NCI-H460 (cell line): ENCODE data around the gene PRR5. TPM values are rescaled to one million over a fixed set of nuclear protein-coding genes. Genes with fewer than 3 reads are reported as not detected.
"Not testable (repeated sequence)": the region's sequence is repeated elsewhere in the genome, so short reads cannot be mapped to it uniquely, and the experiment has no call there.

Experiments
- DNase-seq: peaks from one replicate; pipeline ENCODE4 v3.0.0-alpha.2; 2016; ENCODE audit warnings: low read depth; ENCODE audit errors: extremely low read depth
- polyA plus RNA-seq: library from polyadenylated mRNA; depleted of rRNA; stranded (reverse); fragments of >200 nt; gene quantifications from 2 replicates; pipeline ENCODE4 v1.2.3, GENCODE V29; 2014; cell fraction: nucleus; rRNA removed
- total RNA-seq: library from RNA; depleted of rRNA; stranded (reverse); fragments of >200 nt; shearing (Covaris generic); gene quantifications from 2 replicates; pipeline ENCODE4 v1.2.3, GENCODE V29; 2014; rRNA removed

Gene PRR5, protein sequence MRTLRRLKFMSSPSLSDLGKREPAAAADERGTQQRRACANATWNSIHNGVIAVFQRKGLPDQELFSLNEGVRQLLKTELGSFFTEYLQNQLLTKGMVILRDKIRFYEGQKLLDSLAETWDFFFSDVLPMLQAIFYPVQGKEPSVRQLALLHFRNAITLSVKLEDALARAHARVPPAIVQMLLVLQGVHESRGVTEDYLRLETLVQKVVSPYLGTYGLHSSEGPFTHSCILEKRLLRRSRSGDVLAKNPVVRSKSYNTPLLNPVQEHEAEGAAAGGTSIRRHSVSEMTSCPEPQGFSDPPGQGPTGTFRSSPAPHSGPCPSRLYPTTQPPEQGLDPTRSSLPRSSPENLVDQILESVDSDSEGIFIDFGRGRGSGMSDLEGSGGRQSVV
- 3.9 and 7.1 TPM in 2 replicates for total RNA-seq
- 19.7 and 36.5 TPM in 2 replicates for polyA plus RNA-seq

DNA sequence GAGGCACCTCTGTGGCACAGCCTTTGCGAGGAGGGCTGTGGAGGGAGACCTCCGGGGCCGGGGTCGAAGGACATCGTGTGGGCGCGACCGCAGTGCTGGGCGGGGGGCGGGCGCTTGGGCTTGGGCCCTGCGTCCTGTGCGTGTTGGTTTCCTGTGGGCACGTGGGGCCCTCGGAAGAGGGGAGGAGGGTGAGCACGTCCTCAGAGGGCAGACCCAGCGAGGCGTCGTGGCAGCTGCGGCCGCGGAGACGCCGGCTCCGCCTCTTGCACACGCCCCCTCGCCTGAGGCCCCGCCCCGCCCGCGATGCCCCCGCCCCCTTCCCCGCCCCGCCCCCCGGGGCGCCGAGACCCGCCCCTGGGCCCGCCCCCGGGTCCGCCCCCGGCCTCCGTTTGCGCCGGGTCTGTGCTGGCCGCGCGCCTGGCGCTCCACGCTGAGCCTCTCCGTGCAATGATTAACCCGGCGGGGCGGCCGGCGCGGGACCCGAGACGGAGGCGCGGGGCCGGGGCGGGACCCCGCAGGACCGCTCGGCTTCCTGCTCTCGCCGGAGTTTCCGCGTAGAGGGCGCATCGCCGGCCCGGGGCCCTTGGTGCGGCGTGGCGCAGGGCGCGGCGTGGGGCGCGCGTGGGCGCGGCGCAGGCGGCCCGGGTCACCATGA is at the start of gene PRR5:
PRR5 (plus strand) TSS at position 381 of the 655 bp plus-strand sequence; CDS start at position 652, 271 bp downstream.
- peak; percentile 38 for DNase-seq

DNA sequence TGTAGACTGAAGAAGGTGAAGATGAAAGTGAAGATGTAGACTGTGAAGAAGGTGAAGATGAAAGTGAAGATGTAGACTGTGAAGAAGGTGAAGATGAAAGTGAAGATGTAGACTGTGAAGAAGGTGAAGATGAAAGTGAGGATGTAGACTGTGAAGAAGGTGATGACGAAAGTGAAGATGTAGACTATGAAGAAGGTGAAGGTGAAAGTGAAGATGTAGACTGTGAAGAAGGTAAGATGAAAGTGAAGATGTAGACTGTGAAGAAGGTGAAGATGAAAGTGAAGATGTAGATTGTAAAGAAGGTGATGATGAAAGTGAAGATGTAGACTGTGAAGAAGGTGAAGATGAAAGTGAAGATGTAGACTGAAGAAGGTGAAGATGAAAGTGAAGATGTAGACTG is 49.1 kb upstream of the PRR5 start:
- not testable (repeated sequence) for DNase-seq

DNA sequence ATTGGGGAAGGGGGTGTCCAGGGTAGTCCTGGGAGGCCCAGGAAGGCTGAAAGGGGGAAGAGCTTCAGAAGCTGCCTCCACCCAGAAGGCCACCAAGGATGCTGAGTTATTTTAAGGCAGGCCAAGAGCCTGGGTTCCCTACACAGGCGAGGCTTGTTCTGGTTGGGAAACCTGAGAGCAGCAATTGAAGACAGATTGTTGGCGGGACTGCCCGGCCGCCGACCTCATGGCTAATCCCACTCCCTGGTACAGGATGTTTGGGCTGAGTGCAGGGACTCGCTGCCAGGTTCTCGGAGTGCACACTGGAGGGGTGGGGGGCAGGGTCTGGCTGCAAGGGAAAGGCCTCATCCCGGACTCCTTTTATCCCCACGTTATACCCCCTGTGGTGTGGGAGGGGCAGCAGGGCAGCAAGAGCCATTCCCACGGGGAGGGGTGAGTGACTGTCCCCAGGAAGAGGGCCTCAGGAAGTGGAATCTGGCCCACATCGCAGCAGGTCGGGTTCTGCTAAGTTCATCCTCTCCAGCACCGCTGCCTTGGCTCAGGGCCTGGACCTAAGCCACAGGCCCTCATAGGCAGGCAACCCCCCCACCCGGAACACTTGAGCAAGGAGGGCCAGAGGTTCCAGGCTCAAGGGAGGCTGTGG is 43.6 kb upstream of the PRR5 start:
- DNase-seq: no peak

DNA sequence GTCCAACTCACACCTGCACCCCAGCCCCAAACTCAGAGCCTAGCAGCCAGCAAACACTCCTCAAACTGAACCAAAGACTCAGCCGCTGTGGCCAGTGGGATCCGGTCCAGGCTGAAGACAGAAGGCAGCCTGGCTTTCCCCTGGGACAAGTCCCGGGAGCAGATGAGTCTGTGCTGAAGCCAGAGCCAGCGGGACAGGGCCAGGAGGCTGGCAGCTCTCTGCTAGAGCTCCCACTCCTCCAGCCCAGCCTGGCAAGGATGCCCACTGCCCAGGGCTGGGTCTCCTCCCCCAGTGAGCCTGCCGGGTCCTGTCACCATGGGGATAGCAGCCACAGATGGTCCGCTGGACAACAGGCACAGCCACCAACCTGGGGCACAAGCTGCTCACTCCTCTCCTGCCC is 42.9 kb upstream of the PRR5 start:
- no peak for DNase-seq

DNA sequence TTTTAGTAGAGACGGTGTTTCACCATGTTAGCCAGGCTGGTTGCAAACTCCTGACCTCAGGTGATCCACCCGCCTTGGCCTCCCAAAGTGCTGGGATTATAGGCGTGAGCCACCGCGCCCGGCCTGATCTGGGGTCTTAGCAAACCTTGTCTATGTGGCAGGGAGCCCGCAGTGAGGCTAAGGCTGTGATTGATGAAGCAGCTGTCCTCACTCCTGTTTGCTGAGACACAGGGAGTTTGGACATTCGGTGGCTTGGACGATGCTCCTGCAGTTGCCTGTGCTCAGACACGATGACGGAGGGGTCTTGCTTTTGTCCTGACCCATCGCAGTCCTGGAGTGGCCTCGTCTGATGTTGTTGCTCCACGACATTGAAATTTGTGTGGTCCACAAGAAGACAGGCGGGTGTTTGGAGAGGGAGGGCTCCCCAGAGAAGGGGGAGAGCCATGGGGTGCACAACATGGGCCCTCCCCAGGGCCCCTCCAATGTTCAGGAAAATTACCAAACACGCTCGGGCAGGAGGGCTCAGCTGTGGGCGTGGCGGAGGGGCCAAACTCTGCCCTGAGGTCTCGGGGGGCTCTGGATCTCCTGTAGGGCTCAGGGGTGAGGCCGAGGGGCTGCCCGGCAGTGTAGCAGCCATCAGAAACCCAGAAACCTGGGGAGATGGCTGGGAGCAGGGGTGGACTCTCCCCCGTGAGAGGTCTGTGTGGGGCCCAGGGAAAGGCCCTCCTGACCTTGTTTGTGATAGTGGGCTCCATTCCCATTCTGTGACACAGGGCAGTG is 41.8 kb upstream of the PRR5 start:
- DNase-seq: no peak

DNA sequence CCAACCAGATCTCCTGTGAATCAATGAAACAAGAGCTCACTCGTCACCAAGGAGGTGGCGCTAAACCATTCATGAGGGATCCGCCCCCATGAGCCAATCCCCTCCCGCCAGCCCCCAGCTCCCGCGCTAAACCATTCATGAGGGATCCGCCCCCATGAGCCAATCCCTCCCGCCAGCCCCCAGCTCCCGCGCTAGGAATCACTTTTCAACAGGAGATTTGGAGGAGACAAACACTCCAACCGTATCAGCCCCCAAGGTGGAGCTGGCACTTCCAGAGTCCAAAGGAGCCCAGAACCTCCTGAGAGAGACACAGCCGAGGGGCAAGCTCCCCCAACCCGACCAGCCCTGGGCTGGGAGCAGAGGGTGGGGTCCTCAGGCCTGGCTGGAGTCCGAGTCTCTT is 40.9 kb upstream of the PRR5 start:
- DNase-seq: no peak

DNA sequence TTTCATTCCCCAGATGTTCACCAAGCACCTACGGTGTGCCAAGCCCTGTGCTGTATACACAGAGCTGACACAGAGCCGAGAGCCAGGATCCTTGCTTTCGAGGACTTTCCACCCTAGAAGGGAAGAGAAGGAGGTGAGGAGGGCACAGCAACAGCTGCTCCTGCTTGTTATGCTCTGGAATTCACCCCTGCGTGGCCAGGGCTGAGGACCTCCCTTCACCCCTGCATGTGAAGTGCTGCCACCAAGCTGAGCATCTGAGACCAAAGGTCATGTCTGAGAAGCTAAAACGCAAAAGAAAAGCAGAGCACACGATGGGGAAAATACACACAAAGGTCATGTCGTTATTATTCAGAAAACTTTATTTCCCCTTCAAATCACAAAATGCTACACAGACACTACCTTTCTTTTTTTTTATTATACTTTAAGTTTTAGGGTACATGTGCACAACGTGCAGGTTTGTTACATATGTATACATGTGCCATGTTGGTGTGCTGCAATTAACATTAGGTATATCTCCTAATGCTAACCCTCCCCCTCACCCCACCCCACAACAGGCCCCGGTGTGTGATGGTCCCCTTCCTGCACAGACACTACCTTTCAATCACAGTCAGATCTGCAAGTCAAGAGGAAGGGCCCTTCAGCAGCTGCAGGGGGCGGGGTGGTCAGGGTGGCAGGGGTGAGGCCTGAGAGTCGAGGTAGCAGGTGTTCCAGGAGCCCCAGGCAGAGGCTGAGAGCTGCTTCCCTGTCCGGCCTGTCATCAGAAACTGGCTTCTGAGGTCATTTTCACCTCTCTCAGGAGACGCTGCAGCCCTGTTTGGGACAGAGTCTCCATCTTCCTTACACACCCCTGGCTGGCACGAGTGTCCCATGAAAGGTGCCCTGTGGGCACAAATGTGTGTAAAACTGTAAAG is 40.1 kb upstream of the PRR5 start:
- no peak for DNase-seq

DNA sequence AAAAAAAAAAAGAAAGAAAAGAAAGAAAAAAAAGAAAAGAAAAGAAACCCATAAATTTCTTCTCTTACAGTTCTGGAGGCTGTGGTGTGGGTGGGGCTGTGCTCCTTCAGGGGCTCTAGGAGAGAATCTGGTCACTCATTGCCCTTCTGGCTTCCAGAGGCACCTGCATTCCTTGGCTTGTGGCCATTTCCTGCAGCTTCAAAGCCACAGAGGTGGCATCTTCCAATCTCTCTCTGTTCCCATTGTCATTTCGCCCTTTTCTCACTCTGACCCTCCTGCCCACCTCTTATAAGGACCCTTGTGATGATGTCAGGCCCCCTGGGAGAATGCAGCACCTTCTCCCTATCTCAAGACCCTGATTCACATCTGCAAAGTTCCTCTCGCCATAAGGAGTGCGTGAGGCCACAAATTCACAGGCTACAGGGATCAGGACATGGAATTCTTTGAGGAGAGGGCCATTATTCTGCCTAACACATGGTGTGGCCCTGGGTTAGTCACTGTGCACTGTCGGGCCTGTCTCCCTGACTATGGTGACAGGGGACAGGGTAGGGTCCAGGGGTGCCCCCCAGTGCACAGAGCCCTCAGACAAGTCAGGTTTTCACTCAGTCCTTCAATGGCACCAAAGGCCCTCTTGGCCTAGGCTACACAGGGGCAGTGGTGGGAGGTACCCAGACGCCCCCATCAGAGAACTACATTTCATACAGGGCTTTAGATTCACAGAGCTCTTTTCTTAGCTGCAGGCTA is 38.6 kb upstream of the PRR5 start:
- DNase-seq: no peak

DNA sequence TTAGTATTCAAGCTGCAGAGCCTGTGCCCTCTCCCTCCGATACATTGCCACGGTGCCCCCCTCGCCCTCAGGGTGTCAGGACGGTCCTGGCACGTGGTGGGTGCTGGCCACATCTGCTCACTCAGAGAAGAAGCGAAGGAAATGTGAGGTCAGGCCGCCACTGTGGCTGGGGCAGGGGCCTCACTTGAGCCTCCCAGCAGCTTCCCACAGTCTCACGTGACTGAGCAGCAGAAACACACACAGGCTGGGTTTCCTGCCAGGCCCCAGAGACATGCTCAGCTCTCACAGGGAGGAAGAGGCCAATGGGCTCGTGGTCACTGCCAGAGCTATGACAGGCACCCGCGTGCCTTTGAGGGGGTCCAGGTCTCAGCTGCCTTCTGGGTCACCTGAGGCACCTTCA is 37.9 kb upstream of the PRR5 start:
- no peak for DNase-seq

DNA sequence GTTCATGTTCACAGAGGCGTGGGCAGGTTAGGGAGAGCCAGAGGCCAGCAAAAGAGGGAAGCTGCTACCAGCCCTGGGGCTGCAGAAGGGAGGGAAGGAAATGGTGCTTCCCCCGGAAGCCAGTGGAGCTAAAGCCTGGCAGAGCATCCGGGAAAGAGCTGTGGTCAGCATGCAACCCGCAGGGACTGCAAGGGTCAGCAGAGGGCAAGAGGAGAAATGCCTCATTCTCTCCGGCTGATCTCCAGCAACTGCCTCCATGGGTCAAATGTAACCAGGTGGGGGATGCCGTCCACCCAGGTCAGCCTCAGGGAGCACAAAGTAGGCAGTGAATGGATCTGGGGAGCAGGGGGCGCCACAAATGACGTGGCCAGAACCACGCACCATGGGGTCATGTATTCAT is 36.9 kb upstream of the PRR5 start:
- DNase-seq: no peak

DNA sequence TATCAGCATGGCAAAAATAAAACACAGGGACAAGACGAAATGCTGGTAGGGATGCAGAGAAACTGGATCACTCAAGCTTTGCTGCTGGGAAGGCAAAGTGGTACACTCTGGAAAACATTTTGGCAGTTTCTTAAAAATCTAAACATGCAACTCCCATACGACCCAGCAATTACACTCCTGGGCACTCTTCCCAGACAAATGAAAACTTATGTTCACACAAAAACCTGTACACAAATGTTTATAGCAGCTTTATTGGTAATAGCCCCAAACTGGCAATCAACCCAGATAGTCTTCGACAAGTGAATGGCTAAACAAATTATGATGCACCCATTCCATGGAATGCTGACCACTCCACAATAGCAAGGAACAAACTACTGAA is 35.8 kb upstream of the PRR5 start:
- DNase-seq: no peak

DNA sequence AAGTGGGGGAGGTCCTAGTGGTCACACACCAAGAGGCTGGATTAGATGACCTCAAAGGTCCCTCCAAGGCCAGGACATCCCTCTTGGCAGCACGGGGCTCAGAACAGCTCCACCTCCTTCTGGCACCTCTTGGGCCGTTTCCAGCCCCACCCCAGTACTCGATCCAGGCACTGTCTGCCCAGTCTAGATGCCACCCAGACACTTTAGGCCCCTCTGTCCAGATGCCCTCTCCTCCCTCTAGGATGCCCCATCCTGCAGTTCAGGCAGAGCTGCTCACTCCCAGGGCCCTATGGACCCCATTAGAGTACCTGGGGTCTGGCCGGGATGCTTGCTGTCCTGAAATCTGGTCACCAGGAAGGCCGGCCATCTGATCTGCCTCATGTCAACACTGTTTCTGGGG is 34.7 kb upstream of the PRR5 start:
- no peak for DNase-seq

DNA sequence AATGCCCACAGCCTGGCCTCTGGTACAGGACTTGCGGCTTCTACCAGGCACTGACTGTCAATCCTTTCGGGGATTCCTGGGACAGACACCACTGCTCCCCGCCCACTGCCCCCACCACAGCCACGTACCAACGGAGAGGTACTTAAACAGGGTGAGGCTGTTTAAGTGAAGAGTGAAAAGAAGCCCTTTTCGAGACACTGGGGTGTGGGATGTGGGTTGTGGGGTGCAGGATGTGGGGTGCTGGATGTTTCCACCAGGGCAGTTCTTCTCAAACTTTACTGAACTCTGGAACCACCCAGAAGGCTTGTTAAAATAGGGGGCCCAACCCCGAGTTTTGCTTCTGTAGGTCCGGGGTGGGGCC is 34.2 kb upstream of the PRR5 start:
- DNase-seq: no peak

DNA sequence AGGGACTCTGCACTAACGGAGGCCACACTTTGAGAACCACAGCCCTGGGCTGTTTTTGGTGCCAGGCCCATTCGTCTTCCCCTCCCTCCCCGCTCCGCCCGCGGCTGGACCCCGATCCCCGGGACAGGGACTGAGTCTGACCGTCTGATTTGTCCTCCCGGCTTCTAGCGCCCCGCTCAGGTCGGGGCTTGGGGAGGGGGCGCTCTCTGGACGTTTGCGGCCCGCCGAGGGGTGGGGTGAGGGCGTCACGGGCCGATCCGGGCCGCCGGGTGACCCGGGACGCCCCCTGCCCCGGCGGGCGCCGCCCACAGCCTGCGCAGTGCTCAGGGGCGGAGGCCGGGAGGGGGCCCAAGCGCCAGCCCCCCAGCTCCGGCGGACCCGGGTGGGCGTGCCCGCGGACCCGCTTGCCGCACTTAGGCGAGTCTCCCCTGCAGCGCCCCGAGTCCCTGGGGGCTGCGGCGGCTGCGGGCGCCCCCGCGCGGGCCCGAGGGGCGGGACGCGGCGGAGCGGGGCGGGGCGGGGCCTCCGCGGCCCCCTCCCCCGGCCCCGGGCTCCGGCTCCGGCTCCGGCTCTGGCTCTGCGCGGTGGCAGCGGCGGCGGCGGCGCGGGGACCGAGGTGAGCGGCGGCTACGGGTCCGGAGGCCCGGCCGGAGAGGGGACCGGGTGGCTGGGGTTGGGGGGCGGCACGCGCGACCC is 33.7 kb upstream of the PRR5 start:
- no peak for DNase-seq

DNA sequence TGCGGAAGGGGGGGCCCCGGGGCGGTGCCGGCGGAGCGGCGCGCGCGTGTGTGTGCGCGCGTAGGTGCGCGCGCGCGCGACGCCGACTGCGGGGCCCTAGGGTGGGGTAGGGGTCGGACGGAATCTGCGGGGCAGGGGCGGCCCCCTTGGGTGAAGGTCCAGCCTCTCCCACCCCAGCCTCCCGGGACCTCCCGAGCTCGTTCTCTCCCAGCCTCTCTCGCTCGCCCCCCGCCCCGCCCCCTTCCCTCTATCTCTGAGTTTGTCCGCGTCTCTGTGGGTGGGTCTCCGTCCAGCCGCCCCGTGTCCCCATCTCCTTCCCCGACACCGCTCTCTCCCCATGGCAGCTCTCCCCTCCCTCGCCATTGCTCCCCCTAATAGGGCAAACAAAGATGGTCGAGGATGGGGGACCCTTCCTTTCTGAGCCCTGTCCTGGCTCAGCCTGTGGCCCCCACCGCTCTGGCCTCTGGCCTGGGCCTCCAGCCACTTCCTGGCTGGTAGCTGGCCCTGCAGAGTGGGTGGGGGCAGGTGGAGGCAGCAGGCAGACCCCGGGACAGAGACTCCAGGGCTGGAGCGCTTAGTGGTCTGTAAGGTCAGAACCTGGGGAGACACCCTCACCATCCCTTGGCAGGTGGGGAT is 33.0 kb upstream of the PRR5 start:
- DNase-seq: no peak

DNA sequence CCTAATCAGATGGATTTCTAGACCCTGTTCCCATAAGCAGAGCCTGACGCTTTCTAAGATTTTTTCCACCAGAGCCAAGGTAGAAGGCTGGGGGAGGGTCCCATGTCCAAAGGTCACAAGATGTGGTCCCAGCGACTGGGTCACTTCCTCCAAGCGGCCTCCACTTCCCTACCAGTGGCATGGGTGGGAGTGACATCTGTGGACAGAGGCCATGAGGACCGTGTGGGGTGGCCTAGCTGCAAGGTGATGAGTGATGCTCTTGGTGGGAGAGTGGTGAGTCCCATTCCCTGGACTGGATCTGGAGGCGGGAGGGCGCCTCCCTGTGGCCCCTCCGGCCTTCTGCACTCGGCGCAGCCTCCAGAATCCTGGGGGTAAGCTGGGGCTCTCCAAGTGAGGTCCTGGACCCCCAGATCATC is 32.4 kb upstream of the PRR5 start:
- no peak for DNase-seq

DNA sequence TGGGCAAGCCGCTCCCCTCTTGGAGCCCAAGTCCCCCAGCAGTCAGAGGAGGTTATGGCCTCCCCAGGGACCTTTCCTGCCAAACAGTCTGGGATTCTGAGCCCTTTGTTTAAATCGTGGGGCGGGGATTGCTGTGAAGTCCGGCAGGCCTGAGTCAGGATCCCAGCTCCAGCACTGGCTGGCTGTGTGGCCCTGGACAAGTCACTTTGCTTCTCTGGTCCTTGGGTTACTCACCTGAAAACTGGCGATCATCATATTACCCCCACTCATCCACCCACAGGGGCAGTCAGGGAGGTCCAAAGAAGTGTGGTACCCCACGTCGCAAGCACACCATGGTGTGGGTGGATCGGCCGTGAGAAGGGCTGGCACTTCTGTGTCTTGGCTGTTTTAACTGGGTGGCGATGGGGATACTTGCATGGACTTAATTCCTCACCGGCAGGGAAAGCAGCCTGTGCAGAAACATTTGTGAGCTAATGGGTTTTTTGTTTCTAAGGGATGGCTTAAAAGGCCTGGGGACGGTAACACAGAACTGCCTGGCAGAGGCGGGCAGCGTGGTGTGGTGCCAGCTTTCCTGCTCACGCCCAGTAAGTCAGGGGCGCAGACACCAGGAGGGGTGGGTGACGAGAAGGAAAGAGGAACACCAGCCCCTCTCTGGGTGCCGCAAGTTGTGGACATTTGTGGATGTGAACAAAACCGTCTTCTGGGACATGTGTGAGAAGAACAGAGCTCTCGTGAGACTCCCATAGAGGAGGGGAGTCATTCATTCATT is 31.6 kb upstream of the PRR5 start:
- no peak for DNase-seq
